Gastrocnemius medialis (tissue), 4 donors: ENCODE results near the gene PCDH9. TPM values are rescaled to one million over a fixed set of nuclear protein-coding genes. Genes with fewer than 3 reads are reported as not detected.

ENCODE experiments used
- ATAC-seq, 2 donors: fragments of 150-250 bp; one replicate each; pipeline ENCODE4 v1.9.1; 2016
- DNase-seq, 2 donors: peaks; one replicate each; pipeline ENCODE4 v3.0.0-alpha.2; 2019
- H3K27ac ChIP-seq, 4 donors: fragments of 200-600 bp; sonication (generic); 1 replicate in 1 of 4; 2 replicates in 3 of 4; pipeline ENCODE4 v1.5.1; 2016 to 2018; ENCODE audit warnings: mild to moderate bottlenecking in 2 of 4, moderate library complexity in 1 of 4
- H3K27me3 ChIP-seq, 3 donors: fragments of 200-600 bp; sonication (generic) in 2 of 3; 1 replicate in 1 of 3; 2 replicates in 2 of 3; pipeline versions ENCODE4 v1.5.1 to v1.6.0; 2016 to 2019; ENCODE audit warnings: mild to moderate bottlenecking in 1 of 3, moderate library complexity in 1 of 3
- H3K36me3 ChIP-seq, 2 donors: fragments of 200-600 bp; sonication (generic) in 1 of 2; one replicate each; pipeline ENCODE4 v1.5.1; 2017 to 2018
- H3K4me1 ChIP-seq, 2 donors: fragments of 200-600 bp; sonication (generic) in 1 of 2; one replicate each; pipeline ENCODE4 v1.5.1; 2016 to 2017; ENCODE audit warnings: mild to moderate bottlenecking in 2 of 2
- H3K4me3 ChIP-seq, 4 donors: fragments of 200-600 bp; sonication (generic) in 3 of 4; 1 replicate in 1 of 4; 2 replicates in 3 of 4; pipeline ENCODE4 v1.5.1; 2016 to 2019; ENCODE audit warnings: mild to moderate bottlenecking in 2 of 4
- H3K9me3 ChIP-seq, 3 donors: fragments of 200-600 bp; sonication (generic) in 2 of 3; 1 replicate in 1 of 3; 2 replicates in 2 of 3; pipeline ENCODE4 v1.5.1; 2016 to 2019
- CTCF ChIP-seq, 5 experiments: fragments of 450-650 bp in 3 of 5; fragments of 200-600 bp in 2 of 5; sonication (generic) in 2 of 5; IDR thresholded peaks in 4 of 5; conservative IDR thresholded peaks in 1 of 5; 1 replicate in 4 of 5; 2 replicates in 1 of 5; pipeline ENCODE4 v1.5.1; 2016 to 2019; ENCODE audit warnings: antibody characterized with exemption in 5 of 5, mild to moderate bottlenecking in 3 of 5, moderate library complexity in 3 of 5
- POLR2A ChIP-seq, 2 donors: fragments of 450-650 bp; IDR thresholded peaks; one replicate each; pipeline ENCODE4 v1.6.1; 2017; ENCODE audit warnings: antibody characterized with exemption in 2 of 2, mild to moderate bottlenecking in 2 of 2, moderate library complexity in 2 of 2
- in situ Hi-C, 4 donors: fragments of 200-750 bp; cut with MboI; loops; one replicate each; pipeline versions ENCODE4 v1.15.0 to v1.8.0; 2017; ENCODE audit warnings: low sequenced_read_pairs in 4 of 4
- intact Hi-C: fragments of 100-400 bp; cut with DNase I; formaldehyde crosslinking; loops from one replicate; pipeline ENCODE4 v1.15.1; 2023; ENCODE audit warnings: low total_unique reads
- total RNA-seq, 4 donors: library from RNA; depleted of rRNA; stranded (reverse); fragments of >200 nt; gene quantifications; one replicate each; pipeline versions ENCODE4 v1.1.0 to v1.2.3, GENCODE V29; 2016

Gene PCDH9
- total RNA-seq, 4 donors from 2014 or later = 1.4 to 2.1 (median 1.9) TPM

- no peak for ATAC-seq
- Histone ChIP-seq H3K36me3 (no peaks in the 10 kb centered on the region), H3K4me3 (no peak overlapping the region), H3K27ac (no peak overlapping the region), H3K9me3 (no peaks in the 10 kb centered on the region), H3K4me1 (no peaks in the 10 kb centered on the region), H3K27me3 (no peaks in the 10 kb centered on the region)
- TF ChIP-seq CTCF (IDR thresholded peaks at IDR 0.05 in 4 of 5, conservative IDR thresholded peaks at IDR 0.05 in 1 of 5) (no peak), POLR2A (IDR thresholded peaks at IDR 0.05) (no peak)
- in situ Hi-C loops (no loop called here), intact Hi-C loops (no loop called here)
- no peak for DNase-seq
These were observed 21.6 kb downstream of the PCDH9 start for GRCh38 chr13:67208552-67208951.

GRCh38 chr13:67204764-67205163 lies 25.4 kb downstream of the PCDH9 start:
- H3K27ac ChIP-seq = no peak overlapping the region
- in situ Hi-C loops (no loop called here), intact Hi-C loops (no loop called here)
- H3K36me3 ChIP-seq = no peaks in the 10 kb centered on the region
- H3K4me3 ChIP-seq = no peak overlapping the region
- ATAC-seq = no peak
- DNase-seq = no peak
- no peaks in the 10 kb centered on the region for H3K27me3 ChIP-seq
- no peak for TF ChIP-seq POLR2A (IDR thresholded peaks at IDR 0.05)
- TF ChIP-seq CTCF (IDR thresholded peaks at IDR 0.05 in 4 of 5, conservative IDR thresholded peaks at IDR 0.05 in 1 of 5) = no peak
- no peaks in the 10 kb centered on the region for H3K4me1 ChIP-seq
- H3K9me3 ChIP-seq = no peaks in the 10 kb centered on the region

GRCh38 chr13:67200605-67201004 lies 29.5 kb downstream of the PCDH9 start:
- no peak for TF ChIP-seq CTCF (IDR thresholded peaks at IDR 0.05 in 4 of 5, conservative IDR thresholded peaks at IDR 0.05 in 1 of 5)
- TF ChIP-seq POLR2A (IDR thresholded peaks at IDR 0.05) = no peak
- ATAC-seq = no peak
- DNase-seq = no peak
- Histone ChIP-seq H3K27me3 (no peaks in the 10 kb centered on the region), H3K27ac (no peak overlapping the region), H3K9me3 (no peaks in the 10 kb centered on the region), H3K4me1 (no peaks in the 10 kb centered on the region), H3K4me3 (no peak overlapping the region), H3K36me3 (no peaks in the 10 kb centered on the region)
- in situ Hi-C loops = no loop called here
- intact Hi-C loops = no loop called here

- in situ Hi-C loops = no loop called here
These were observed 30.0 kb downstream of the PCDH9 start for GRCh38 chr13:67200183-67200582.

More at GRCh38 chr13:67200183-67200582, 30.0 kb downstream of the PCDH9 start:
- DNase-seq = no peak
- no peaks in the 10 kb centered on the region for H3K27me3 ChIP-seq
- ATAC-seq = no peak
- H3K27ac ChIP-seq = no peak overlapping the region
- no peaks in the 10 kb centered on the region for H3K9me3 ChIP-seq
- H3K4me3 ChIP-seq = no peak overlapping the region
- no peaks in the 10 kb centered on the region for H3K4me1 ChIP-seq
- no peak for TF ChIP-seq CTCF (IDR thresholded peaks at IDR 0.05 in 4 of 5, conservative IDR thresholded peaks at IDR 0.05 in 1 of 5)
- TF ChIP-seq POLR2A (IDR thresholded peaks at IDR 0.05) = no peak
- intact Hi-C loops = no loop called here
- H3K36me3 ChIP-seq = no peaks in the 10 kb centered on the region
